SK-N-SH (cell line): ENCODE data around the gene TWNK. TPM values are rescaled to one million over a fixed set of nuclear protein-coding genes. Genes with fewer than 3 reads are reported as not detected.

Experiments used
- CTCF ChIA-PET: fragments of 300-600, 350-600 bp; formaldehyde crosslinking; extraction: SDS; loops from one replicate; lab custom pipeline; 2021; lab: Yijun Ruan, JAX
- POLR2A ChIA-PET: fragments of 350-600 bp; sonication (Branson Sonifier 250); formaldehyde crosslinking; extraction: SDS; loops from one replicate; lab custom pipeline; 2020; ENCODE audit warnings: antibody characterized with exemption, inconsistent platforms; lab: Yijun Ruan, JAX
- DNase-seq: peaks from one replicate; pipeline ENCODE4 v3.0.0; 2012
- H2AFZ ChIP-seq: fragments of 200-600 bp; sonication (generic); 2 replicates; pipeline ENCODE4 v1.8.1; 2016; ENCODE audit warnings: antibody characterized with exemption, mild to moderate bottlenecking, low read depth
- H3F3A ChIP-seq: fragments of 200-600 bp; sonication (generic); replicated peaks from 2 replicates; pipeline ENCODE3; 2016; ENCODE audit warnings: antibody characterized with exemption, mild to moderate bottlenecking; ENCODE audit not compliant: insufficient read depth
- H3K27ac ChIP-seq, 2 experiments: fragments of 200-500 bp in 1 of 2; fragments of 200-600 bp in 1 of 2; sonication (Bioruptor generic) in 1 of 2; sonication (generic), shearing (Covaris generic) in 1 of 2; 2 replicates each; pipeline versions ENCODE4 v1.5.1 to v1.6.1; 2014 to 2016; ENCODE audit warnings: low read depth in 2 of 2, inconsistent platforms in 1 of 2, low read length in 1 of 2, mild to moderate bottlenecking in 1 of 2, mixed read lengths in 1 of 2
- H3K27me3 ChIP-seq: fragments of 200-600 bp; sonication (generic), shearing (Covaris generic); 2 replicates; pipeline ENCODE4 v1.6.1; 2016; ENCODE audit warnings: mixed run types; ENCODE audit not compliant: insufficient read depth
- H3K36me3 ChIP-seq, 2 experiments: fragments of 200-500 bp in 1 of 2; fragments of 200-600 bp in 1 of 2; sonication (Bioruptor generic) in 1 of 2; sonication (generic) in 1 of 2; replicated peaks in 1 of 2; 2 replicates each; pipeline versions ENCODE3 to v1.5.1; 2014 to 2016; ENCODE audit warnings: low read length in 1 of 2, mild to moderate bottlenecking in 1 of 2; ENCODE audit not compliant: insufficient read depth in 2 of 2, control insufficient read depth in 1 of 2
- H3K4me1 ChIP-seq, 2 experiments: fragments of 200-500 bp in 1 of 2; fragments of 200-600 bp in 1 of 2; sonication (Bioruptor generic) in 1 of 2; sonication (generic), shearing (Covaris generic) in 1 of 2; 2 replicates each; pipeline versions ENCODE4 v1.5.1 to v1.6.1; 2014 to 2016; ENCODE audit warnings: low read depth in 1 of 2, low read length in 1 of 2, mixed run types in 1 of 2; ENCODE audit not compliant: insufficient read depth in 2 of 2, control insufficient read depth in 1 of 2
- H3K4me2 ChIP-seq: fragments of 200-600 bp; sonication (generic), shearing (Covaris generic); 2 replicates; pipeline ENCODE4 v1.6.1; 2017; ENCODE audit warnings: mixed run types
- H3K4me3 ChIP-seq, 2 experiments: fragments of 200-500 bp in 1 of 2; fragments of 200-600 bp in 1 of 2; sonication (Bioruptor generic) in 1 of 2; sonication (generic), shearing (Covaris generic) in 1 of 2; 2 replicates each; pipeline versions ENCODE4 v1.5.1 to v1.8.1; 2014 to 2016; ENCODE audit warnings: low read depth in 2 of 2, inconsistent platforms in 1 of 2, low read length in 1 of 2, mild to moderate bottlenecking in 1 of 2, mixed read lengths in 1 of 2, moderate library complexity in 1 of 2
- H3K79me2 ChIP-seq: fragments of 200-600 bp; sonication (generic); 2 replicates; pipeline ENCODE4 v1.8.1; 2017; ENCODE audit warnings: mild to moderate bottlenecking; ENCODE audit not compliant: insufficient read depth
- H3K9ac ChIP-seq: fragments of 200-600 bp; sonication (generic); 2 replicates; pipeline ENCODE4 v1.6.1; 2017; ENCODE audit warnings: mixed run types
- H3K9me2 ChIP-seq: fragments of 200-600 bp; sonication (generic); 2 replicates; pipeline ENCODE4 v1.6.1; 2017; ENCODE audit warnings: mixed run types
- H3K9me3 ChIP-seq: fragments of 200-600 bp; sonication (generic); 2 replicates; pipeline ENCODE4 v1.6.1; 2017; ENCODE audit warnings: mixed run types, mild to moderate bottlenecking, moderate library complexity
- H4K20me1 ChIP-seq: fragments of 200-600 bp; sonication (generic); 2 replicates; pipeline ENCODE4 v1.6.1; 2017; ENCODE audit warnings: mild to moderate bottlenecking, mixed run types; ENCODE audit not compliant: insufficient read depth
- CHD2 ChIP-seq: fragments of 150-350 bp; IDR thresholded peaks from 2 replicates; pipeline ENCODE4 v1.6.1; 2018; ENCODE audit warnings: low read length; ENCODE audit not compliant: partially characterized antibody
- ELF1 ChIP-seq: IDR thresholded peaks from 2 replicates; pipeline ENCODE4 v1.4.0; 2012
- EP300 ChIP-seq, 2 experiments: IDR thresholded peaks; 2 replicates each; pipeline versions ENCODE4 v1.4.0 to v1.6.1; 2012; ENCODE audit warnings: borderline replicate concordance in 1 of 2, low read depth in 1 of 2, low read length in 1 of 2
- FOSL2 ChIP-seq: IDR thresholded peaks from 2 replicates; pipeline ENCODE4 v1.4.0; 2012; ENCODE audit warnings: low read depth, mild to moderate bottlenecking, moderate library complexity, borderline replicate concordance
- FOXM1 ChIP-seq: IDR thresholded peaks from 2 replicates; pipeline ENCODE4 v1.4.0; 2012; ENCODE audit warnings: low read depth, mild to moderate bottlenecking
- GABPA ChIP-seq: IDR thresholded peaks from 2 replicates; pipeline ENCODE4 v1.4.0; 2012; ENCODE audit warnings: low read depth, mild to moderate bottlenecking
- GATA2 ChIP-seq: sonication (generic); formaldehyde crosslinking; IDR thresholded peaks from 2 replicates; pipeline ENCODE4 v1.5.0; 2020; ENCODE audit warnings: mild to moderate bottlenecking, missing genetic modification reagents
- MAX ChIP-seq: IDR thresholded peaks from 2 replicates; pipeline ENCODE4 v1.4.0; 2012; ENCODE audit warnings: low read depth
- MEF2A ChIP-seq: IDR thresholded peaks from 2 replicates; pipeline ENCODE4 v1.4.0; 2012; ENCODE audit warnings: low read depth, borderline replicate concordance
- MXI1 ChIP-seq: IDR thresholded peaks from 2 replicates; pipeline ENCODE4 v1.6.1; 2012; ENCODE audit warnings: mild to moderate bottlenecking, low read depth, low read length, improper control_type of control experiment
- NFIC ChIP-seq: IDR thresholded peaks from 2 replicates; pipeline ENCODE4 v1.4.0; 2012; ENCODE audit warnings: borderline replicate concordance
- POLR2AphosphoS5 ChIP-seq: IDR thresholded peaks from 2 replicates; pipeline ENCODE4 v1.6.1; 2012; ENCODE audit warnings: low read depth, low read length
- RAD21 ChIP-seq: IDR thresholded peaks from 2 replicates; pipeline ENCODE4 v1.6.1; 2012; ENCODE audit warnings: mild to moderate bottlenecking, low read length
- RCOR1 ChIP-seq: fragments of 150-350 bp; IDR thresholded peaks from 2 replicates; pipeline ENCODE4 v1.6.1; 2017; ENCODE audit warnings: antibody characterized with exemption, low read length
- RXRA ChIP-seq: IDR thresholded peaks from 2 replicates; pipeline ENCODE4 v1.4.0; 2012; ENCODE audit warnings: low read depth, mild to moderate bottlenecking, borderline replicate concordance
- TAF1 ChIP-seq: IDR thresholded peaks from 2 replicates; pipeline ENCODE4 v1.6.1; 2012; ENCODE audit warnings: low read depth, mild to moderate bottlenecking, low read length, moderate library complexity, borderline replicate concordance
- USF2 ChIP-seq: fragments of 150-350 bp; IDR thresholded peaks from 2 replicates; pipeline ENCODE4 v1.6.1; 2017; ENCODE audit warnings: antibody characterized with exemption, low read length, low read depth, borderline replicate concordance
- YY1 ChIP-seq: IDR thresholded peaks from 2 replicates; pipeline ENCODE4 v1.4.0; 2012; ENCODE audit warnings: low read depth, mild to moderate bottlenecking
- WGBS: methylation state at CpG from one replicate; pipeline ENCODE4 v1.1.6; 2017; ENCODE audit warnings: low lambda C conversion rate; 5-methylcytosine and 5-hydroxymethylcytosine counted together
- polyA plus RNA-seq, 3 experiments: library from polyadenylated mRNA; depleted of rRNA; stranded (reverse); fragments of >200 nt; gene quantifications; 2 replicates each; pipeline ENCODE4 v1.2.3, GENCODE V29; 2012
- TF ChIP-seq, protein P1 (sequence below): IDR thresholded peaks from 2 replicates; pipeline ENCODE4; 2012
- TF ChIP-seq, protein P2 (sequence below): fragments of 150-350 bp; IDR thresholded peaks from 2 replicates; pipeline ENCODE4 v1.6.1; 2016; ENCODE audit warnings: mild to moderate bottlenecking, low read depth, low read length
- TF ChIP-seq, protein P3 (sequence below): fragments of 200-600 bp; sonication (generic); IDR thresholded peaks from 2 replicates; pipeline ENCODE4 v1.6.1; 2017; ENCODE audit warnings: antibody characterized with exemption, mild to moderate bottlenecking, moderate library complexity

Gene TWNK
- polyA plus RNA-seq, 1 of the 3 experiments (the other 2 are of a cell fraction), result 16.4 TPM

DNA sequence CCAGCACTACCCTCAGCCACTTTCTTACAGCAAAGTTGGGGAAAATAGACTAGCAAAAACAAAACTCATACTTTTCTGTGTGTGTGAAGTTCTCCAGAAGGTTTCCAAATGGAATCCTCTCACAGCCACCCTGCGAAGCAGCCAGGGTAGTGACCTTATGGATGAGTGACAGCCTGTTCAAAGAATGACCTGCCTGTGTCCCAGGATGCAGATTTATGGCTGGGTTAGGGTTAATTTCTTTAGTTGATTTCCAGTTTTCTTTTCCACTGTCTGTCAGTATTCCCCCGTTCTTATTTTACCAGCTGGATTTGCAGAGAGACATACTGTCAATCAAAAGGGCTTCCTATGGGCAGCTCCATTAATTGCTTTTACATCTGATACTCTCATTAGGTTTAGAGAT, 20.5 kb upstream of the TWNK start:
- Histone ChIP-seq H4K20me1 (no peaks in the 10 kb centered on the region), H3K27me3 (no peaks in the 10 kb centered on the region)
- TF ChIP-seq ELF1, result no peak
- TF ChIP-seq TAF1, result no peak
- TF ChIP-seq GATA2 (CRISPR knock-in tag), result no peak
- TF ChIP-seq MAX, result no peak
- no peak for TF ChIP-seq POLR2AphosphoS5
- no peak for TF ChIP-seq GABPA
- TF ChIP-seq FOXM1, result no peak
- TF ChIP-seq, protein P1, sequence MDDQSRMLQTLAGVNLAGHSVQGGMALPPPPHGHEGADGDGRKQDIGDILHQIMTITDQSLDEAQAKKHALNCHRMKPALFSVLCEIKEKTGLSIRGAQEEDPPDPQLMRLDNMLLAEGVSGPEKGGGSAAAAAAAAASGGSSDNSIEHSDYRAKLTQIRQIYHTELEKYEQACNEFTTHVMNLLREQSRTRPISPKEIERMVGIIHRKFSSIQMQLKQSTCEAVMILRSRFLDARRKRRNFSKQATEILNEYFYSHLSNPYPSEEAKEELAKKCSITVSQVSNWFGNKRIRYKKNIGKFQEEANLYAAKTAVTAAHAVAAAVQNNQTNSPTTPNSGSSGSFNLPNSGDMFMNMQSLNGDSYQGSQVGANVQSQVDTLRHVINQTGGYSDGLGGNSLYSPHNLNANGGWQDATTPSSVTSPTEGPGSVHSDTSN, result no peak
- TF ChIP-seq NFIC, result no peak
- TF ChIP-seq FOSL2, result no peak
- TF ChIP-seq USF2, result no peak
- no peak for TF ChIP-seq MXI1
- TF ChIP-seq, all 33 proteins: peak for 0
- Histone ChIP-seq H3K4me1 (peaks cover 4 to 19% of the 10 kb centered on the region in 2 experiments; a peak in 2 of 4 replicates), H3K4me3 (no peak overlapping the region), H3K9me3 (no peaks in the 10 kb centered on the region), H3K9ac (no peak overlapping the region), H2AFZ (no peak overlapping the region), H3K27ac (no peak overlapping the region), H3K9me2 (no peaks in the 10 kb centered on the region), H3K4me2 (no peak overlapping the region), H3K36me3 (peaks cover 34 to 45% of the 10 kb centered on the region in 2 experiments), H3F3A (peaks cover 3% of the 10 kb centered on the region), H3K79me2 (no peaks in the 10 kb centered on the region)
- WGBS, result 90% methylated on average over 2 of the region's 2 CpGs
- DNase-seq, result no peak
- ChIA-PET POLR2A (interaction anchor here (1.3 kb wide), 1 partner anchor 54 kb away, joined by 3 read pairs; no protein-coding TSS in a partner anchor), CTCF (interaction anchor here (0.7 to 3.4 kb wide), 6 partner anchors 21 to 405 kb away, joined by 3 to 18 read pairs (median 7); no protein-coding TSS in a partner anchor)

DNA sequence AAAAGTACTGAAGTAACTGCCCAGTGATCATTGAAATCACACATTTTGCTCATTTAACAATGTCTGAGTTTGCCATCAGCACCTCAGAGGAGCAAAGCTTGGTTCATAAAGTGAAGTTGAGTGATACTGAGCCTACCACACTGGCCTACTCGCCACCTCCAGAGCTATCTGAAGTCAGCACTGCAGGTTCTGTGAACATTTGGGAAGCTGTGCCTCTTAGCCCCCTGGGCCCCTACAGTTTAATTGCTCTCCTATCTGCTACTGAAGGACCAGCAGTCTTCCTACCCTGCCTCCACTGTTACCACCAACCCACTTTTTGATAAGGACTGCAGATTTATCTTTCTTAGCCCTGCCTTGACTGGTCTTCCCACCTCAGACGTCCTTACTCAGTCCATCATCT, 20.0 kb upstream of the TWNK start:
- ChIA-PET POLR2A (no interaction called here), CTCF (interaction anchor here (0.7 to 3.4 kb wide), 10 partner anchors 10 to 405 kb away, joined by 3 to 24 read pairs (median 8); no protein-coding TSS in a partner anchor)
- Histone ChIP-seq H3K4me3 (no peak overlapping the region), H4K20me1 (no peaks in the 10 kb centered on the region), H3K4me1 (peaks cover 4 to 19% of the 10 kb centered on the region in 2 experiments; a peak in 2 of 4 replicates), H3K9me2 (no peaks in the 10 kb centered on the region), H3K36me3 (peaks cover 29 to 40% of the 10 kb centered on the region in 2 experiments), H3K79me2 (no peaks in the 10 kb centered on the region), H3K27ac (no peak overlapping the region), H3K4me2 (no peak overlapping the region), H3K9me3 (no peaks in the 10 kb centered on the region), H3F3A (peaks cover 3% of the 10 kb centered on the region), H3K27me3 (no peaks in the 10 kb centered on the region), H2AFZ (no peak overlapping the region), H3K9ac (no peak overlapping the region)
- DNase-seq, result no peak
- WGBS, result 94% methylated on average over 2 of the region's 2 CpGs
- TF ChIP-seq, protein P2, sequence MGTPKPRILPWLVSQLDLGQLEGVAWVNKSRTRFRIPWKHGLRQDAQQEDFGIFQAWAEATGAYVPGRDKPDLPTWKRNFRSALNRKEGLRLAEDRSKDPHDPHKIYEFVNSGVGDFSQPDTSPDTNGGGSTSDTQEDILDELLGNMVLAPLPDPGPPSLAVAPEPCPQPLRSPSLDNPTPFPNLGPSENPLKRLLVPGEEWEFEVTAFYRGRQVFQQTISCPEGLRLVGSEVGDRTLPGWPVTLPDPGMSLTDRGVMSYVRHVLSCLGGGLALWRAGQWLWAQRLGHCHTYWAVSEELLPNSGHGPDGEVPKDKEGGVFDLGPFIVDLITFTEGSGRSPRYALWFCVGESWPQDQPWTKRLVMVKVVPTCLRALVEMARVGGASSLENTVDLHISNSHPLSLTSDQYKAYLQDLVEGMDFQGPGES, result no peak
- TF ChIP-seq RAD21 (no peak), RXRA (no peak), MEF2A (no peak), RCOR1 (no peak), CHD2 (no peak), EP300 (IDR thresholded peaks at IDR 0.05; ENCODE audit: borderline replicate concordance in 1 of 2, low read depth in 1 of 2, low read length in 1 of 2) (no peak), YY1 (no peak), GATA2 (CRISPR knock-in tag) (no peak), ELF1 (no peak)
- TF ChIP-seq, protein P3, sequence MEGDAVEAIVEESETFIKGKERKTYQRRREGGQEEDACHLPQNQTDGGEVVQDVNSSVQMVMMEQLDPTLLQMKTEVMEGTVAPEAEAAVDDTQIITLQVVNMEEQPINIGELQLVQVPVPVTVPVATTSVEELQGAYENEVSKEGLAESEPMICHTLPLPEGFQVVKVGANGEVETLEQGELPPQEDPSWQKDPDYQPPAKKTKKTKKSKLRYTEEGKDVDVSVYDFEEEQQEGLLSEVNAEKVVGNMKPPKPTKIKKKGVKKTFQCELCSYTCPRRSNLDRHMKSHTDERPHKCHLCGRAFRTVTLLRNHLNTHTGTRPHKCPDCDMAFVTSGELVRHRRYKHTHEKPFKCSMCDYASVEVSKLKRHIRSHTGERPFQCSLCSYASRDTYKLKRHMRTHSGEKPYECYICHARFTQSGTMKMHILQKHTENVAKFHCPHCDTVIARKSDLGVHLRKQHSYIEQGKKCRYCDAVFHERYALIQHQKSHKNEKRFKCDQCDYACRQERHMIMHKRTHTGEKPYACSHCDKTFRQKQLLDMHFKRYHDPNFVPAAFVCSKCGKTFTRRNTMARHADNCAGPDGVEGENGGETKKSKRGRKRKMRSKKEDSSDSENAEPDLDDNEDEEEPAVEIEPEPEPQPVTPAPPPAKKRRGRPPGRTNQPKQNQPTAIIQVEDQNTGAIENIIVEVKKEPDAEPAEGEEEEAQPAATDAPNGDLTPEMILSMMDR, result no peak
- TF ChIP-seq, protein P1, result no peak
